GM18502 (cell line): ENCODE measurements around the gene GAB2.

Source experiments
- ATAC-seq: cut with Tn5 transposase; IDR thresholded peaks from one replicate; pipeline ENCODE4 v1.9.1; 2021; ENCODE audit warnings: mild to moderate bottlenecking; ENCODE audit not compliant: unreplicated experiment, poor library complexity

The GAB2 gene

GRCh38 chr11:78402847-78403246, 14.8 kb downstream of the GAB2 start:
- no peak for ATAC-seq

- no peak for ATAC-seq
These were observed 16.9 kb downstream of the GAB2 start for GRCh38 chr11:78400702-78401101.

GRCh38 chr11:78400116-78400515, 17.5 kb downstream of the GAB2 start:
- ATAC-seq: no peak

- no peak for ATAC-seq
These were observed 18.5 kb downstream of the GAB2 start for GRCh38 chr11:78399136-78399535.

GRCh38 chr11:78398715-78399114, 18.9 kb downstream of the GAB2 start:
- ATAC-seq: no peak

GRCh38 chr11:78397398-78397797, 20.2 kb downstream of the GAB2 start:
- peak; percentile 85 for ATAC-seq

- ATAC-seq: no peak
These were observed 22.0 kb downstream of the GAB2 start for GRCh38 chr11:78395597-78395996.

- ATAC-seq: no peak
These were observed 24.8 kb downstream of the GAB2 start for GRCh38 chr11:78392854-78393253.

GRCh38 chr11:78391424-78391823, 26.2 kb downstream of the GAB2 start:
- ATAC-seq: no peak

- ATAC-seq: no peak
These were observed 26.8 kb downstream of the GAB2 start for GRCh38 chr11:78390809-78391208.

- no peak for ATAC-seq
These were observed 31.2 kb downstream of the GAB2 start for GRCh38 chr11:78386215-78386941.

GRCh38 chr11:78385205-78385604, 32.4 kb downstream of the GAB2 start:
- ATAC-seq: no peak

GRCh38 chr11:78384231-78384630, 33.4 kb downstream of the GAB2 start:
- no peak for ATAC-seq

GRCh38 chr11:78381865-78382264, 35.8 kb downstream of the GAB2 start:
- no peak for ATAC-seq

GRCh38 chr11:78380615-78381051, 37.0 kb downstream of the GAB2 start:
- ATAC-seq: no peak

- ATAC-seq: no peak
These were observed 38.5 kb downstream of the GAB2 start for GRCh38 chr11:78379039-78379670.

GRCh38 chr11:78377625-78378418, 39.8 kb downstream of the GAB2 start:
- ATAC-seq: no peak

- ATAC-seq: no peak
These were observed 40.8 kb downstream of the GAB2 start for GRCh38 chr11:78376858-78377257.

- ATAC-seq: no peak
These were observed 42.7 kb downstream of the GAB2 start for GRCh38 chr11:78374917-78375316.

GRCh38 chr11:78373689-78374088, 43.9 kb downstream of the GAB2 start:
- no peak for ATAC-seq

GRCh38 chr11:78372114-78372768, 45.4 kb downstream of the GAB2 start:
- ATAC-seq: no peak
